Thyroid gland (tissue), 4 donors: Measurements from ENCODE around the gene SLC10A3. TPM values are rescaled to one million over a fixed set of nuclear protein-coding genes. Genes with fewer than 3 reads are reported as not detected.

Source experiments
- DNase-seq, 2 donors: peaks; one replicate each; pipeline ENCODE4 v3.0.0-alpha.2; 2019
- H3K27ac ChIP-seq, 3 donors: fragments of 200-600 bp; sonication (generic); 1 replicate in 2 of 3; 2 replicates in 1 of 3; pipeline ENCODE4 v1.5.1; 2016 to 2019; ENCODE audit warnings: mild to moderate bottlenecking in 1 of 3, moderate library complexity in 1 of 3
- H3K27me3 ChIP-seq: fragments of 200-600 bp; sonication (generic); one replicate; pipeline ENCODE4 v1.5.1; 2019
- H3K36me3 ChIP-seq, 2 donors: fragments of 200-600 bp; sonication (generic); one replicate each; pipeline ENCODE4 v1.5.1; 2016 to 2019
- H3K4me1 ChIP-seq, 2 donors: fragments of 200-600 bp; sonication (generic); one replicate each; pipeline ENCODE4 v1.5.1; 2017 to 2019
- H3K4me3 ChIP-seq, 3 donors: fragments of 200-600 bp; sonication (generic); replicated peaks in 1 of 3; 1 replicate in 2 of 3; 2 replicates in 1 of 3; pipeline ENCODE4 v1.5.1; 2016; ENCODE audit warnings: mild to moderate bottlenecking in 1 of 3
- H3K9me3 ChIP-seq: fragments of 200-600 bp; sonication (generic); one replicate; pipeline ENCODE4 v1.5.1; 2017
- POLR2A ChIP-seq, 2 donors: fragments of 450-650 bp; IDR thresholded peaks; one replicate each; pipeline ENCODE4 v1.6.1; 2017; ENCODE audit warnings: antibody characterized with exemption in 2 of 2, mild to moderate bottlenecking in 2 of 2, moderate library complexity in 1 of 2
- WGBS, 2 donors: methylation state at CpG; one replicate each; pipeline ENCODE4 v1.1.5; 2017; 5-methylcytosine and 5-hydroxymethylcytosine counted together
- intact Hi-C: fragments of 100-400 bp; cut with DNase I; formaldehyde crosslinking; loops from one replicate; pipeline ENCODE4 v1.15.1; 2023
- total RNA-seq, 4 donors: library from RNA; depleted of rRNA; stranded (reverse); fragments of >200 nt; gene quantifications; one replicate each; pipeline ENCODE4 v1.2.3, GENCODE V29; 2016
- TF ChIP-seq, protein P1 (sequence below), 6 experiments: fragments of 200-600 bp in 3 of 6; fragments of 450-650 bp in 3 of 6; sonication (generic) in 3 of 6; IDR thresholded peaks; one replicate each; pipeline ENCODE4 v1.5.1; 2016 to 2019; ENCODE audit warnings: antibody characterized with exemption in 6 of 6, mild to moderate bottlenecking in 2 of 6, inconsistent platforms in 1 of 6, moderate library complexity in 1 of 6

The SLC10A3 gene
- total RNA-seq, 4 donors from 2014 or later = 21.9 to 40.6 (median 29.3) TPM

GRCh38 chrX:154511761-154512160 lies 21.3 kb upstream of the SLC10A3 start:
- WGBS, 2 donors = 73 to 90% methylated on average over 4 to 5 of the region's 12 CpGs
- H3K27ac ChIP-seq = no peak overlapping the region
- peaks cover 1 to 5% of the 10 kb centered on the region in 2 donors for H3K4me1 ChIP-seq
- H3K9me3 ChIP-seq = no peaks in the 10 kb centered on the region
- H3K4me3 ChIP-seq = no peak overlapping the region
- H3K27me3 ChIP-seq = no peaks in the 10 kb centered on the region
- intact Hi-C loops = no loop called here
- DNase-seq = no peak
- peaks cover 3 to 6% of the 10 kb centered on the region in 2 donors for H3K36me3 ChIP-seq
- no peak for TF ChIP-seq POLR2A (IDR thresholded peaks at IDR 0.05)
- TF ChIP-seq, protein P1, sequence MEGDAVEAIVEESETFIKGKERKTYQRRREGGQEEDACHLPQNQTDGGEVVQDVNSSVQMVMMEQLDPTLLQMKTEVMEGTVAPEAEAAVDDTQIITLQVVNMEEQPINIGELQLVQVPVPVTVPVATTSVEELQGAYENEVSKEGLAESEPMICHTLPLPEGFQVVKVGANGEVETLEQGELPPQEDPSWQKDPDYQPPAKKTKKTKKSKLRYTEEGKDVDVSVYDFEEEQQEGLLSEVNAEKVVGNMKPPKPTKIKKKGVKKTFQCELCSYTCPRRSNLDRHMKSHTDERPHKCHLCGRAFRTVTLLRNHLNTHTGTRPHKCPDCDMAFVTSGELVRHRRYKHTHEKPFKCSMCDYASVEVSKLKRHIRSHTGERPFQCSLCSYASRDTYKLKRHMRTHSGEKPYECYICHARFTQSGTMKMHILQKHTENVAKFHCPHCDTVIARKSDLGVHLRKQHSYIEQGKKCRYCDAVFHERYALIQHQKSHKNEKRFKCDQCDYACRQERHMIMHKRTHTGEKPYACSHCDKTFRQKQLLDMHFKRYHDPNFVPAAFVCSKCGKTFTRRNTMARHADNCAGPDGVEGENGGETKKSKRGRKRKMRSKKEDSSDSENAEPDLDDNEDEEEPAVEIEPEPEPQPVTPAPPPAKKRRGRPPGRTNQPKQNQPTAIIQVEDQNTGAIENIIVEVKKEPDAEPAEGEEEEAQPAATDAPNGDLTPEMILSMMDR (IDR thresholded peaks at IDR 0.05) = no peak

- Histone ChIP-seq H3K4me3 (no peak overlapping the region), H3K27me3 (no peaks in the 10 kb centered on the region), H3K4me1 (no peaks in the 10 kb centered on the region), H3K36me3 (peaks cover 3 to 6% of the 10 kb centered on the region in 2 donors), H3K27ac (no peak overlapping the region), H3K9me3 (no peaks in the 10 kb centered on the region)
- WGBS, 2 donors = 98 to 100% methylated on average over 5 of the region's 5 CpGs
- TF ChIP-seq, protein P1 (IDR thresholded peaks at IDR 0.05) = no peak
- no peak for TF ChIP-seq POLR2A (IDR thresholded peaks at IDR 0.05)
- no peak for DNase-seq
- intact Hi-C loops = no loop called here
Measured at GRCh38 chrX:154509455-154509854, 19.0 kb upstream of the SLC10A3 start.

GRCh38 chrX:154508384-154508745 lies 17.9 kb upstream of the SLC10A3 start:
- H3K27me3 ChIP-seq = no peaks in the 10 kb centered on the region
- H3K36me3 ChIP-seq = peaks cover 3 to 6% of the 10 kb centered on the region in 2 donors
- intact Hi-C loops = no loop called here
- WGBS, 2 donors = 100% methylated on average over 1 of the region's 13 CpGs; no CpG with 5 or more reads in 1 of the 2 donors
- DNase-seq = no peak
- H3K4me3 ChIP-seq = no peak overlapping the region
- no peak overlapping the region for H3K27ac ChIP-seq
- TF ChIP-seq, protein P1 (IDR thresholded peaks at IDR 0.05) = no peak
- no peak for TF ChIP-seq POLR2A (IDR thresholded peaks at IDR 0.05)
- no peaks in the 10 kb centered on the region for H3K9me3 ChIP-seq
- H3K4me1 ChIP-seq = no peaks in the 10 kb centered on the region

GRCh38 chrX:154507673-154508383 lies 17.4 kb upstream of the SLC10A3 start:
- no peak for DNase-seq
- WGBS, 2 donors = 88 to 91% methylated on average over 5 to 6 of the region's 24 CpGs

More at GRCh38 chrX:154507673-154508383, 17.4 kb upstream of the SLC10A3 start:
- no peak overlapping the region for H3K27ac ChIP-seq
- H3K4me1 ChIP-seq = no peaks in the 10 kb centered on the region
- intact Hi-C loops = no loop called here
- peaks cover 3 to 6% of the 10 kb centered on the region in 2 donors for H3K36me3 ChIP-seq
- no peaks in the 10 kb centered on the region for H3K9me3 ChIP-seq
- TF ChIP-seq POLR2A (IDR thresholded peaks at IDR 0.05) = no peak
- TF ChIP-seq, protein P1 (IDR thresholded peaks at IDR 0.05) = no peak
- no peak overlapping the region for H3K4me3 ChIP-seq
- H3K27me3 ChIP-seq = no peaks in the 10 kb centered on the region
